Measurements from ENCODE around the gene PAQR5. TPM values are rescaled to one million over a fixed set of nuclear protein-coding genes. Genes with fewer than 3 reads are reported as not detected.

PAQR5 gene
- total and polyA plus RNA-seq, 4 donors, result 0.19 to 1.1 (median 0.53) TPM

DNA sequence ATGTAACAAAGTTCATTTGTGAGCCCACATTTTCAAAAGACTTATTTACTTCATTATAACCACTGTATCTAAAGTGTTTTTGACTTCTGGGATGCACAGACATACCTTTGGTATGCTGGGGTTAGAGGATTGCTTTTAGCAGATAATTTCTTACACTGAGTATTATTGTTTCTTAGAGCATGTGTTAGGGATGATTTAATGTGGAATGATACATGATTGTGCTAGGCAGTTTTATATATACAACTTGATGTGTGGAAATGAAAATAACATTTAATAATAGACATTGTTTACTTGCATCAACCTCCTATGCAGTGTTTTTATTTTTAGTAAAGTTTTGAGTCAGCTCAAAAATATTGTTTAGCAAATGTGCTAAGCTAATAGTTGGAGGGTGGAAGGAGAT lies 118.9 kb downstream of the PAQR5 start:
- H3K4me3 ChIP-seq (ENCODE audit: low read depth in 1 of 3, low read length in 3 of 3), result no peak overlapping the region
- H3K4me1 ChIP-seq (ENCODE audit: control insufficient read depth in 4 of 4, insufficient read depth in 4 of 4, low read length in 3 of 4), result peaks cover 2 to 11% (median 6%) of the 10 kb centered on the region in 4 donors
- H3K36me3 ChIP-seq (ENCODE audit: control insufficient read depth in 4 of 4, insufficient read depth in 3 of 4, low read depth in 1 of 4, low read length in 3 of 4), result no peaks in the 10 kb centered on the region
- no peaks in the 10 kb centered on the region for H3K9me3 ChIP-seq (ENCODE audit: control insufficient read depth in 4 of 4, low read length in 3 of 4)
- peaks cover 0 to 4% (median 0%) of the 10 kb centered on the region in 4 donors for H3K27me3 ChIP-seq (ENCODE audit: control insufficient read depth in 4 of 4, insufficient read depth in 4 of 4, low read length in 3 of 4)
- H3K27ac ChIP-seq (ENCODE audit: low read depth in 1 of 2, low read length in 2 of 2), result no peak overlapping the region
- DNase-seq (ENCODE audit: low spot score), result no peak
- no peak for TF ChIP-seq FOXA1 (IDR thresholded peaks at IDR 0.05)
- TF ChIP-seq FOXA2 (IDR thresholded peaks at IDR 0.05), result no peak
- TF ChIP-seq, protein P1, sequence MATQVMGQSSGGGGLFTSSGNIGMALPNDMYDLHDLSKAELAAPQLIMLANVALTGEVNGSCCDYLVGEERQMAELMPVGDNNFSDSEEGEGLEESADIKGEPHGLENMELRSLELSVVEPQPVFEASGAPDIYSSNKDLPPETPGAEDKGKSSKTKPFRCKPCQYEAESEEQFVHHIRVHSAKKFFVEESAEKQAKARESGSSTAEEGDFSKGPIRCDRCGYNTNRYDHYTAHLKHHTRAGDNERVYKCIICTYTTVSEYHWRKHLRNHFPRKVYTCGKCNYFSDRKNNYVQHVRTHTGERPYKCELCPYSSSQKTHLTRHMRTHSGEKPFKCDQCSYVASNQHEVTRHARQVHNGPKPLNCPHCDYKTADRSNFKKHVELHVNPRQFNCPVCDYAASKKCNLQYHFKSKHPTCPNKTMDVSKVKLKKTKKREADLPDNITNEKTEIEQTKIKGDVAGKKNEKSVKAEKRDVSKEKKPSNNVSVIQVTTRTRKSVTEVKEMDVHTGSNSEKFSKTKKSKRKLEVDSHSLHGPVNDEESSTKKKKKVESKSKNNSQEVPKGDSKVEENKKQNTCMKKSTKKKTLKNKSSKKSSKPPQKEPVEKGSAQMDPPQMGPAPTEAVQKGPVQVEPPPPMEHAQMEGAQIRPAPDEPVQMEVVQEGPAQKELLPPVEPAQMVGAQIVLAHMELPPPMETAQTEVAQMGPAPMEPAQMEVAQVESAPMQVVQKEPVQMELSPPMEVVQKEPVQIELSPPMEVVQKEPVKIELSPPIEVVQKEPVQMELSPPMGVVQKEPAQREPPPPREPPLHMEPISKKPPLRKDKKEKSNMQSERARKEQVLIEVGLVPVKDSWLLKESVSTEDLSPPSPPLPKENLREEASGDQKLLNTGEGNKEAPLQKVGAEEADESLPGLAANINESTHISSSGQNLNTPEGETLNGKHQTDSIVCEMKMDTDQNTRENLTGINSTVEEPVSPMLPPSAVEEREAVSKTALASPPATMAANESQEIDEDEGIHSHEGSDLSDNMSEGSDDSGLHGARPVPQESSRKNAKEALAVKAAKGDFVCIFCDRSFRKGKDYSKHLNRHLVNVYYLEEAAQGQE (IDR thresholded peaks at IDR 0.05), result no peak
- H3K9ac ChIP-seq (ENCODE audit: low read depth in 1 of 2, low read length in 2 of 2), result no peak overlapping the region

GRCh38 chr15:69421498-69421897 lies 122.8 kb downstream of the PAQR5 start:
- no peaks in the 10 kb centered on the region for H3K4me1 ChIP-seq (ENCODE audit: control insufficient read depth in 4 of 4, insufficient read depth in 4 of 4, low read length in 3 of 4)
- H3K36me3 ChIP-seq (ENCODE audit: control insufficient read depth in 4 of 4, insufficient read depth in 3 of 4, low read depth in 1 of 4, low read length in 3 of 4), result no peaks in the 10 kb centered on the region
- H3K4me3 ChIP-seq (ENCODE audit: low read depth in 1 of 3, low read length in 3 of 3), result no peak overlapping the region
- H3K27ac ChIP-seq (ENCODE audit: low read depth in 1 of 2, low read length in 2 of 2), result no peak overlapping the region
- DNase-seq (ENCODE audit: low spot score), result no peak
- TF ChIP-seq ATF3 (IDR thresholded peaks at IDR 0.05) (no peak), MAX (IDR thresholded peaks at IDR 0.05) (no peak), NR2F2 (IDR thresholded peaks at IDR 0.05) (no peak), YY1 (IDR thresholded peaks at IDR 0.05) (no peak), CTCF (IDR thresholded peaks at IDR 0.05; ENCODE audit: low read depth, low read length, missing input control) (no peak), FOXA2 (IDR thresholded peaks at IDR 0.05) (no peak), EGR1 (IDR thresholded peaks at IDR 0.05; ENCODE audit: low read depth in 2 of 2) (no peak), FOXA1 (IDR thresholded peaks at IDR 0.05) (no peak), RXRA (IDR thresholded peaks at IDR 0.05) (no peak), JUND (IDR thresholded peaks at IDR 0.05) (no peak), TAF1 (conservative IDR thresholded peaks at IDR 0.05) (no peak)
- no peaks in the 10 kb centered on the region for H3K9me3 ChIP-seq (ENCODE audit: control insufficient read depth in 4 of 4, low read length in 3 of 4)
- no peaks in the 10 kb centered on the region for H3K27me3 ChIP-seq (ENCODE audit: control insufficient read depth in 4 of 4, insufficient read depth in 4 of 4, low read length in 3 of 4)
- H3K9ac ChIP-seq (ENCODE audit: low read depth in 1 of 2, low read length in 2 of 2), result no peak overlapping the region

GRCh38 chr15:69422336-69422895 lies 123.7 kb downstream of the PAQR5 start:
- H3K4me3 ChIP-seq (ENCODE audit: low read depth in 1 of 3, low read length in 3 of 3), result no peak overlapping the region
- no peak overlapping the region for H3K27ac ChIP-seq (ENCODE audit: low read depth in 1 of 2, low read length in 2 of 2)
- WGBS, result 94% methylated on average over 4 of the region's 4 CpGs
- DNase-seq (ENCODE audit: low spot score), result no peak
- H3K36me3 ChIP-seq (ENCODE audit: control insufficient read depth in 4 of 4, insufficient read depth in 3 of 4, low read depth in 1 of 4, low read length in 3 of 4), result no peaks in the 10 kb centered on the region
- no peaks in the 10 kb centered on the region for H3K27me3 ChIP-seq (ENCODE audit: control insufficient read depth in 4 of 4, insufficient read depth in 4 of 4, low read length in 3 of 4)
- no peaks in the 10 kb centered on the region for H3K9me3 ChIP-seq (ENCODE audit: control insufficient read depth in 4 of 4, low read length in 3 of 4)
- no peak overlapping the region for H3K9ac ChIP-seq (ENCODE audit: low read depth in 1 of 2, low read length in 2 of 2)
- no peaks in the 10 kb centered on the region for H3K4me1 ChIP-seq (ENCODE audit: control insufficient read depth in 4 of 4, insufficient read depth in 4 of 4, low read length in 3 of 4)
- no peak for TF ChIP-seq FOXA2 (IDR thresholded peaks at IDR 0.05)
- TF ChIP-seq NR2F2 (IDR thresholded peaks at IDR 0.05), result no peak
- TF ChIP-seq TAF1 (conservative IDR thresholded peaks at IDR 0.05), result no peak
- TF ChIP-seq CTCF (IDR thresholded peaks at IDR 0.05; ENCODE audit: low read depth, low read length, missing input control), result no peak
- TF ChIP-seq YY1 (IDR thresholded peaks at IDR 0.05), result no peak
- TF ChIP-seq, protein P1 (IDR thresholded peaks at IDR 0.05), result no peak
- TF ChIP-seq HNF4A (conservative IDR thresholded peaks at IDR 0.05), result no peak
- no peak for TF ChIP-seq GABPA (IDR thresholded peaks at IDR 0.05 in 1 of 2, conservative IDR thresholded peaks at IDR 0.05 in 1 of 2)
- no peak for TF ChIP-seq EGR1 (IDR thresholded peaks at IDR 0.05; ENCODE audit: low read depth in 2 of 2)
- TF ChIP-seq ATF3 (IDR thresholded peaks at IDR 0.05), result no peak

Measured in liver (tissue), 9 donors.